H9 (cell line): ENCODE measurements around the gene ABCB1. TPM values are rescaled to one million over a fixed set of nuclear protein-coding genes. Genes with fewer than 3 reads are reported as not detected.

Experiments
- DNase-seq: peaks from one replicate; pipeline ENCODE4 v3.0.0-alpha.2; 2017
- H2AFZ ChIP-seq: one replicate; pipeline ENCODE4 v1.6.1; 2013; ENCODE audit warnings: mild to moderate bottlenecking, low read length, control low read depth, moderate library complexity
- H2AK5ac ChIP-seq: 2 replicates; pipeline ENCODE4 v1.6.1; 2013; ENCODE audit warnings: low read length, control low read depth, mixed read lengths; ENCODE audit not compliant: insufficient read length
- H2BK120ac ChIP-seq: one replicate; pipeline ENCODE4 v1.6.1; 2013; ENCODE audit warnings: low read depth, mild to moderate bottlenecking, low read length, control low read depth, inconsistent platforms; ENCODE audit not compliant: poor library complexity, severe bottlenecking
- H2BK12ac ChIP-seq: 2 replicates; pipeline ENCODE4 v1.6.1; 2013; ENCODE audit warnings: low read length, control low read depth, mixed read lengths, low read depth; ENCODE audit not compliant: insufficient read length
- H2BK15ac ChIP-seq: 2 replicates; pipeline ENCODE4 v1.6.1; 2013; ENCODE audit warnings: low read depth, low read length, control low read depth
- H2BK20ac ChIP-seq: one replicate; pipeline ENCODE4 v1.6.1; 2013; ENCODE audit warnings: low read depth, mild to moderate bottlenecking, low read length, control low read depth, inconsistent platforms; ENCODE audit not compliant: poor library complexity, severe bottlenecking
- H2BK5ac ChIP-seq: 2 replicates; pipeline ENCODE4 v1.6.1; 2013; ENCODE audit warnings: low read length, control low read depth, mixed read lengths; ENCODE audit not compliant: insufficient read length
- H3K14ac ChIP-seq: 2 replicates; pipeline ENCODE4 v1.6.1; 2013; ENCODE audit warnings: low read length, control low read depth; ENCODE audit not compliant: insufficient read depth
- H3K18ac ChIP-seq: 2 replicates; pipeline ENCODE4 v1.6.1; 2013; ENCODE audit warnings: low read depth, mild to moderate bottlenecking, mixed read lengths, low read length, control low read depth; ENCODE audit not compliant: insufficient read length
- H3K23ac ChIP-seq: 2 replicates; pipeline ENCODE4 v1.6.1; 2013; ENCODE audit warnings: low read length, control low read depth, mixed read lengths, low read depth; ENCODE audit not compliant: insufficient read length
- H3K23me2 ChIP-seq: 2 replicates; pipeline ENCODE4 v1.6.1; 2013; ENCODE audit warnings: low read depth, mild to moderate bottlenecking, mixed read lengths, low read length, control low read depth; ENCODE audit not compliant: insufficient read length, poor library complexity, severe bottlenecking
- H3K27ac ChIP-seq: 2 replicates; pipeline ENCODE4 v1.5.1; 2013; ENCODE audit warnings: low read length, control low read depth, mixed read lengths, low read depth; ENCODE audit not compliant: insufficient read length
- H3K27me3 ChIP-seq: 2 replicates; pipeline ENCODE4 v1.6.1; 2013; ENCODE audit warnings: low read length, control low read depth, inconsistent platforms; ENCODE audit not compliant: insufficient read depth
- H3K4ac ChIP-seq: 2 replicates; pipeline ENCODE4 v1.6.1; 2013; ENCODE audit warnings: low read depth, mild to moderate bottlenecking, control low read depth, inconsistent platforms, low read length, moderate library complexity
- H3K4me1 ChIP-seq: 2 replicates; pipeline ENCODE4 v1.6.1; 2013; ENCODE audit warnings: low read length, control low read depth, inconsistent platforms; ENCODE audit not compliant: insufficient read depth
- H3K4me2 ChIP-seq: 2 replicates; pipeline ENCODE4 v1.6.1; 2013; ENCODE audit warnings: low read length, control low read depth, mixed read lengths; ENCODE audit not compliant: insufficient read length, insufficient read depth
- H3K56ac ChIP-seq: 2 replicates; pipeline ENCODE4 v1.6.1; 2013; ENCODE audit warnings: low read depth, mild to moderate bottlenecking, mixed read lengths, low read length, control low read depth; ENCODE audit not compliant: insufficient read length
- H3K79me1 ChIP-seq: 2 replicates; pipeline ENCODE4 v1.6.1; 2013; ENCODE audit warnings: low read depth, mild to moderate bottlenecking, moderate library complexity, low read length, control low read depth, inconsistent platforms; ENCODE audit not compliant: insufficient read depth, poor library complexity, severe bottlenecking
- H3K79me2 ChIP-seq: 2 replicates; pipeline ENCODE4 v1.6.1; 2013; ENCODE audit warnings: low read length, control low read depth, inconsistent platforms; ENCODE audit not compliant: insufficient read depth
- H3K9ac ChIP-seq: 2 replicates; pipeline ENCODE4 v1.6.1; 2013; ENCODE audit warnings: low read length, control low read depth, mixed read lengths; ENCODE audit not compliant: insufficient read length; ENCODE audit errors: extremely low read depth
- H3K9me3 ChIP-seq: one replicate; pipeline ENCODE4 v1.6.1; 2013; ENCODE audit warnings: low read depth, low read length, inconsistent platforms; ENCODE audit not compliant: control insufficient read depth
- H3T11ph ChIP-seq: one replicate; pipeline ENCODE4 v1.6.1; 2013; ENCODE audit warnings: mild to moderate bottlenecking, low read length, control low read depth, inconsistent platforms
- H4K20me1 ChIP-seq: one replicate; pipeline ENCODE4 v1.6.1; 2013; ENCODE audit not compliant: control insufficient read depth, insufficient read length, insufficient read depth
- H4K5ac ChIP-seq: 2 replicates; pipeline ENCODE4 v1.6.1; 2013; ENCODE audit warnings: low read depth, mild to moderate bottlenecking, mixed read lengths, low read length, control low read depth; ENCODE audit not compliant: insufficient read length
- H4K8ac ChIP-seq: replicated peaks from 2 replicates; pipeline ENCODE4 v1.6.1; 2013; ENCODE audit warnings: low read length, control low read depth, mixed read lengths, low read depth; ENCODE audit not compliant: insufficient read length
- H4K91ac ChIP-seq: 2 replicates; pipeline ENCODE4 v1.6.1; 2013; ENCODE audit warnings: low read depth, mild to moderate bottlenecking, moderate library complexity, mixed read lengths, low read length, control low read depth; ENCODE audit not compliant: insufficient read length
- H3K27ac Mint-ChIP-seq, 3 experiments: 2 replicates in 2 of 3; 3 replicates in 1 of 3; pipeline ENCODE4 v1.8.0; 2020 to 2021; ENCODE audit warnings: mixed read lengths in 3 of 3, mild to moderate bottlenecking in 1 of 3, moderate library complexity in 1 of 3
- H3K27me3 Mint-ChIP-seq: 2 replicates; pipeline ENCODE4 v1.8.0; 2021; ENCODE audit warnings: low read depth, mild to moderate bottlenecking, moderate library complexity, mixed read lengths
- H3K36me3 Mint-ChIP-seq, 3 experiments: 2 replicates in 2 of 3; 3 replicates in 1 of 3; pipeline ENCODE4 v1.8.0; 2020 to 2021; ENCODE audit warnings: low read depth in 3 of 3, mixed read lengths in 3 of 3; ENCODE audit not compliant: insufficient read depth in 1 of 3
- H3K4me1 Mint-ChIP-seq, 2 experiments: 2 replicates each; pipeline ENCODE4 v1.8.0; 2020; ENCODE audit warnings: mixed read lengths in 2 of 2
- H3K4me3 Mint-ChIP-seq, 2 experiments: 2 replicates in 1 of 2; 3 replicates in 1 of 2; pipeline ENCODE4 v1.8.0; 2020 to 2021; ENCODE audit warnings: mild to moderate bottlenecking in 2 of 2, mixed read lengths in 2 of 2, moderate library complexity in 1 of 2
- H3K9me3 Mint-ChIP-seq, 2 experiments: 2 replicates in 1 of 2; 3 replicates in 1 of 2; pipeline ENCODE4 v1.8.0; 2020; ENCODE audit warnings: mild to moderate bottlenecking in 2 of 2, mixed read lengths in 2 of 2, moderate library complexity in 1 of 2
- WGBS: extraction: QIAGEN DNeasy Blood & Tissue Kit; methylation state at CpG from one replicate; pipeline ENCODE4 v1.1.7; 2013; ENCODE audit warnings: missing lambda C conversion rate, low lambda C conversion rate, mixed read lengths; ENCODE audit not compliant: insufficient read length; ENCODE audit errors: extremely low coverage; 5-methylcytosine and 5-hydroxymethylcytosine counted together
- total RNA-seq: library from RNA; stranded (reverse); gene quantifications from 2 replicates; pipeline ENCODE4 v1.2.1, GENCODE V29; 2021
- TF ChIP-seq, protein P1 (sequence below): fragments of 200-600 bp; sonication (generic); conservative IDR thresholded peaks from 3 replicates; pipeline ENCODE4 v1.8.0; 2021; ENCODE audit warnings: antibody characterized with exemption, mild to moderate bottlenecking

Gene ABCB1
- total RNA-seq, 1 experiment from 2014 or later: 0.33 TPM

DNA sequence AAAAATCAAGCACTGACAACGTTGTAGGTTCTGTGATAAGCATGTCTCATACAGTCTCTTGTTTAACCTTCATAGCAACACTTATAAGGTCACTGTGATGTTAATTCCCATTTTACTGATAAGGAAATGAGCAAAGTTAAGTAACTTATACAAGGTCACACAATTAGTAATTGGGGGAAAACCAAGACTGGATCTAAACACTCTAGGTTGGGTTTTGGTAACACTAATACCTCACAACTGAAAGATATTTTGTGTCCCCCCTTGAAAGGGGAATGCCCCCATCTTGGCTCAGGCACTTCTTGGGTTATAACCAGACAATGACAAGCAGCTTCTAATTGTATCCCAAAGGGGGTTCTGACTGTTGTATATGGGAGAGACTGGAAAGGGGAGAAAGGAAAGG, 89.2 kb downstream of the ABCB1 start:
- Mint-ChIP-seq H3K9me3 (no peaks in the 10 kb centered on the region; a peak in 1 of 5 replicates), H3K4me3 (no peak overlapping the region), H3K36me3 (no peaks in the 10 kb centered on the region), H3K27me3 (no peaks in the 10 kb centered on the region), H3K27ac (no peak overlapping the region), H3K4me1 (peaks cover 14 to 21% of the 10 kb centered on the region in 2 experiments)
- Histone ChIP-seq H3K4me1 (peaks cover 2% of the 10 kb centered on the region; the same call in 1 of the 2 replicates), H4K5ac (no peak overlapping the region), H2BK12ac (no peak overlapping the region), H4K91ac (no peak overlapping the region), H3K4ac (no peak overlapping the region), H2AK5ac (no peak overlapping the region), H3K23ac (no peak overlapping the region), H3K4me2 (no peak overlapping the region), H3K27ac (no peak overlapping the region), H4K8ac (no peak overlapping the region), H3K18ac (no peak overlapping the region), H2BK20ac (no peak overlapping the region), H3K9me3 (no peaks in the 10 kb centered on the region), H3K27me3 (no peaks in the 10 kb centered on the region), H3K79me2 (no peaks in the 10 kb centered on the region), H3K14ac (no peak overlapping the region), H3K9ac (no peak overlapping the region), H3T11ph (no peak overlapping the region), H4K20me1 (no peaks in the 10 kb centered on the region), H3K23me2 (no peaks in the 10 kb centered on the region), H3K56ac (no peak overlapping the region), H3K79me1 (no peaks in the 10 kb centered on the region), H2AFZ (no peak overlapping the region), H2BK5ac (no peak overlapping the region), H2BK120ac (no peak overlapping the region), H2BK15ac (no peak overlapping the region)
- WGBS: no CpG with 5 or more reads among the region's 1 CpG
- TF ChIP-seq, protein P1, sequence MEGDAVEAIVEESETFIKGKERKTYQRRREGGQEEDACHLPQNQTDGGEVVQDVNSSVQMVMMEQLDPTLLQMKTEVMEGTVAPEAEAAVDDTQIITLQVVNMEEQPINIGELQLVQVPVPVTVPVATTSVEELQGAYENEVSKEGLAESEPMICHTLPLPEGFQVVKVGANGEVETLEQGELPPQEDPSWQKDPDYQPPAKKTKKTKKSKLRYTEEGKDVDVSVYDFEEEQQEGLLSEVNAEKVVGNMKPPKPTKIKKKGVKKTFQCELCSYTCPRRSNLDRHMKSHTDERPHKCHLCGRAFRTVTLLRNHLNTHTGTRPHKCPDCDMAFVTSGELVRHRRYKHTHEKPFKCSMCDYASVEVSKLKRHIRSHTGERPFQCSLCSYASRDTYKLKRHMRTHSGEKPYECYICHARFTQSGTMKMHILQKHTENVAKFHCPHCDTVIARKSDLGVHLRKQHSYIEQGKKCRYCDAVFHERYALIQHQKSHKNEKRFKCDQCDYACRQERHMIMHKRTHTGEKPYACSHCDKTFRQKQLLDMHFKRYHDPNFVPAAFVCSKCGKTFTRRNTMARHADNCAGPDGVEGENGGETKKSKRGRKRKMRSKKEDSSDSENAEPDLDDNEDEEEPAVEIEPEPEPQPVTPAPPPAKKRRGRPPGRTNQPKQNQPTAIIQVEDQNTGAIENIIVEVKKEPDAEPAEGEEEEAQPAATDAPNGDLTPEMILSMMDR: no peak
- no peak for DNase-seq
